A375 (cell line): ENCODE measurements around the gene OR7A10. TPM values are rescaled to one million over a fixed set of nuclear protein-coding genes. Genes with fewer than 3 reads are reported as not detected.

Experiments used
- small RNA-seq: library from RNA; depleted of rRNA; stranded (forward); fragments of <200 nt; gene quantifications from one replicate; pipeline ENCODE3, GENCODE V24; 2014
- total RNA-seq: library from RNA; depleted of rRNA; stranded (reverse); fragments of >200 nt; shearing (Covaris generic); gene quantifications from 2 replicates; pipeline ENCODE4 v1.2.3, GENCODE V29; 2014; rRNA removed

OR7A10 gene
- total RNA-seq, result not detected in 2 replicates

DNA sequence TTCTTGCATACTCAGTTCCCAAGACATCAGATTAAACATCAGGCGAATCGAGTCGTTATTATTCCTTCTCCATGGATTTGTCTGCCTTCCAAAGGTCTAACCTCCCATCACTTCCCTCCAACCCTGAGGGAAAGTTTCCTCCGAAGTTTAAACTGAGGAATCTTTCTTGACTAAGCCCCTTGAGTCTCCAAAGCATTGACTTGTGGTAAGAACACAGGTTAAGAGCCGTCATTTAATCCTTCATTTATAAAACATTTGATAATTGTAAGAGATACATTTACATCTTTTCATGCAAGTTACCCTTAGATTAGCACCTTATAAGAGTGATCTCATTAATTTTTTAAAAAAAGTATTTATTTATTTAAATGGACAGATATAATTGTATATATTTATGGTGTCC lies at the start of gene OR7A10:
Gene OR7A10 (minus strand): TSS at position 101 of the 400 bp plus-strand sequence. CDS start 7,045 bp downstream, outside the sequence.

DNA sequence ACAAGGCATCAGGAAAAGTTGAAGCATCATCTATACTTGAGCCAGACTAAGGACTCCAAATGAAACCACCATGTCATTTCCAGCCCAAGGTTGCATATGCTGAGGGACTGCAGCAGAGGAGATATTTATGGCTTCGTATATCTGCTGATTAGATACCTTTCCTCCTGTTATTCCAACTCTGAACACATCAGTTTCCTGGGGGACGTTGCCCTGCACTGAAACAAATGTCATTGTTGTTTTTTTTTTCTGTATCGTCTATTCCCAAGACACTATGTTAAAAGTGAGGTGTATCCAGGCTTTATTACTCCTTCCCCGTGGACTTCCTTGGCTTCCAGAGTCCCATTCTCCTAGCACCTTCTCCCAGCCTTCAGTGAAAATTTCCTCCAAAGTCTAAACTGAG lies 37.3 kb upstream of the OR7A10 start, which contains the start of gene OR7A17:
Gene OR7A17 (minus strand): TSS at position 101 of the 400 bp plus-strand sequence. CDS start 4,777 bp downstream, outside the sequence.

DNA sequence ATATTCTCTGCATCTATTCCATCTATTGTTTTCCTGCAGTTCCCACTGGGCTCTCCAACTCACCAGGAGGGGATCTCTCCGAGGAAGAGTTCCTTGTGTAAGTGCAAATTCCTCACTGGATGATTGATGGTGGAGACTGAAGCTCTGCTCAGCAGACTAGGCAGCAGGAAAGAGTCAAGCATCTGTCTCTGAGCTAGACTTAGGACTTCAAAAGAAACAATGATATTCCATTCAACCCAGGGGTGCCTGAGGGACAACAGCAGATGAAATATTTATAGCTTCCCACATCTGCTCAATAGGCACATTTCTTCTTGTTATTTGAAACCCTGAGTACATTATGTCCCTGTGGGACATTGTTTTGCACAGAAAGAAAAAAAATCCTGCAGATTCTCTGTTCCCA lies 13.7 kb downstream of the OR7A10 start, which contains the start of the genes OR7A5 and OR7C1:
Gene OR7A5 (minus strand): TSS at position 175 of the 400 bp plus-strand sequence. CDS start 6,944 bp downstream, outside the sequence.
Gene OR7C1 (minus strand): TSS at position 175 of the 400 bp plus-strand sequence. CDS start 35,049 bp downstream, outside the sequence.

Small RNAs within 50 kb of the gene (small RNA-seq; reads per million reads assigned to genes)
- gene AC005255.1 (not detected), gene OR7A18P (not detected)

Other genes starting within 250 kb of the OR7A10 start
- not detected in 2 replicates for gene ADGRE3, start 174.1 kb downstream of the OR7A10 start, total RNA-seq
- 18.4 and 25.6 TPM in 2 replicates for gene ZNF333, start 158.9 kb downstream of the OR7A10 start, total RNA-seq
- 0.82 and 1.3 TPM in 2 replicates for gene ADGRE2, start 70.4 kb downstream of the OR7A10 start, total RNA-seq
- gene OR7A5, start 13.7 kb downstream of the OR7A10 start, total RNA-seq, result not detected in 2 replicates
- 0.30 TPM in 1 of 2 replicates, not detected in the other for gene OR7C1, start 13.7 kb downstream of the OR7A10 start, total RNA-seq
- not detected in 2 replicates for gene OR7A17, start 37.2 kb upstream of the OR7A10 start, total RNA-seq
- not detected in 2 replicates for gene OR7C2, start 92.6 kb upstream of the OR7A10 start, total RNA-seq
- gene SLC1A6, start 130.9 kb upstream of the OR7A10 start, total RNA-seq, result not detected in 2 replicates
- gene CASP14, start 200.6 kb upstream of the OR7A10 start, total RNA-seq, result not detected in 2 replicates
- 0.11 TPM in 1 of 2 replicates, not detected in the other for gene OR1I1, start 233.3 kb upstream of the OR7A10 start, total RNA-seq